Measurements from ENCODE around the gene PIBF1. TPM values are rescaled to one million over a fixed set of nuclear protein-coding genes. Genes with fewer than 3 reads are reported as not detected.
"Not testable (repeated sequence)": the region's sequence is repeated elsewhere in the genome, so short reads cannot be mapped to it uniquely, and the experiment has no call there.

PIBF1 gene
- total RNA-seq, 1 donor from 2014 or later: 32.5 TPM

DNA sequence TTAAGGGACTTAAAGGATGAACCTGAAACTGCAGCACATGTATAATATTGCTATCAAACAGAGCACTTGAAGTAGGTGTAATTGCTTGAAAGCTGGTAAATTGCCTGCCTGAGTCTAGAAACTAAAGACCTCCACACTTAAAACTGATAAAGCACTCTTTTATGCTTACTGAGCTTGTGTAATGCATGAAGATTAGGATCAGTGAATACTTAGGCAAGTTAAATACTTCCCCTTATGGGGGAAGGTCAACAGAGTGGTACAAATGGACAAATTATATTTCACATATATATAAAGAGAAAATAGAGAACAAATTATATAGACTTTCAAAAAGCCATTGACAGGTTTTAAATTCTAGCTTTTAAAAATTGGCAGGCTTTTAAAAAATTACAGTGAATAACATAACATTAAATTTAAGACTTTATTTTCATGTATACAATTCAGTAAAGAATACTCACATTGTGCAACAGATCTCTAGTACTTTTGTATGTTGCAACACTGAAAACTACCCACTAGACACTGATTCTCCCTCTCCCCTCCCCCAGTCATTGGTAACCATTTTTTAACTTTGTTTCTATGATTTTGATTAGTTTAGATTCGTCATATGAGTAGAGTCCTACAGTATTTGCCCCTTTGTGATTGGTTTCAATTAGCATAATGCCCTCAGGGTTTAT lies 23.9 kb downstream of the PIBF1 start:
- peaks cover 4% of the 10 kb centered on the region for H3K9me3 Mint-ChIP-seq
- no peak overlapping the region for H3K4me3 Mint-ChIP-seq
- TF ChIP-seq, protein P1, sequence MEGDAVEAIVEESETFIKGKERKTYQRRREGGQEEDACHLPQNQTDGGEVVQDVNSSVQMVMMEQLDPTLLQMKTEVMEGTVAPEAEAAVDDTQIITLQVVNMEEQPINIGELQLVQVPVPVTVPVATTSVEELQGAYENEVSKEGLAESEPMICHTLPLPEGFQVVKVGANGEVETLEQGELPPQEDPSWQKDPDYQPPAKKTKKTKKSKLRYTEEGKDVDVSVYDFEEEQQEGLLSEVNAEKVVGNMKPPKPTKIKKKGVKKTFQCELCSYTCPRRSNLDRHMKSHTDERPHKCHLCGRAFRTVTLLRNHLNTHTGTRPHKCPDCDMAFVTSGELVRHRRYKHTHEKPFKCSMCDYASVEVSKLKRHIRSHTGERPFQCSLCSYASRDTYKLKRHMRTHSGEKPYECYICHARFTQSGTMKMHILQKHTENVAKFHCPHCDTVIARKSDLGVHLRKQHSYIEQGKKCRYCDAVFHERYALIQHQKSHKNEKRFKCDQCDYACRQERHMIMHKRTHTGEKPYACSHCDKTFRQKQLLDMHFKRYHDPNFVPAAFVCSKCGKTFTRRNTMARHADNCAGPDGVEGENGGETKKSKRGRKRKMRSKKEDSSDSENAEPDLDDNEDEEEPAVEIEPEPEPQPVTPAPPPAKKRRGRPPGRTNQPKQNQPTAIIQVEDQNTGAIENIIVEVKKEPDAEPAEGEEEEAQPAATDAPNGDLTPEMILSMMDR (conservative IDR thresholded peaks at IDR 0.05): no peak
- H3K27ac Mint-ChIP-seq: peak overlapping the region; percentile 10
- H3K36me3 Mint-ChIP-seq: peaks cover 35% of the 10 kb centered on the region
- no peak for DNase-seq (ENCODE audit: extremely low spot score, unreplicated experiment)
- no peaks in the 10 kb centered on the region for H3K27me3 Mint-ChIP-seq
- peaks cover 14% of the 10 kb centered on the region for H3K4me1 Mint-ChIP-seq (ENCODE audit: unreplicated experiment)

DNA sequence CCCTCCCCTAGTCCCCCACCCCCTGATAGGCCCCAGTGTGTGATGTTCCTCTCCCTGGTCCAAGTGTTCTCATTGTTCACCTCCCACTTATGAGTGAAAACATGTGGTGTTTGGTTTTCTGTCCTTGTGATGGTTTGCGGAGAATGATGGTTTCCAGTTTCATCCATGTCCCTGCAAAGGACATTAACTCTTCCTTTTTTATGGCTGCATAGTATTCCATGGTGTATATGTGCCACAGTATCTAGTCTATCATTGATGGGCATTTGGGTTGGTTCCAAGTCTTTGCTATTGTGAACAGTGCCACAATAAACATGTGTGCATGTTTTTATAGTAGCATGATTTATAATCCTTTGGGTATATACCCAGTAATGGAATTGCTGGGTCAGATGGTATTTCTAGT lies 24.6 kb downstream of the PIBF1 start:
- H3K36me3 Mint-ChIP-seq: peaks cover 33% of the 10 kb centered on the region
- H3K27me3 Mint-ChIP-seq; H3K4me3 Mint-ChIP-seq; DNase-seq (ENCODE audit: extremely low spot score, unreplicated experiment); H3K9me3 Mint-ChIP-seq; H3K27ac Mint-ChIP-seq: not testable (repeated sequence)
- peaks cover 14% of the 10 kb centered on the region for H3K4me1 Mint-ChIP-seq (ENCODE audit: unreplicated experiment)

DNA sequence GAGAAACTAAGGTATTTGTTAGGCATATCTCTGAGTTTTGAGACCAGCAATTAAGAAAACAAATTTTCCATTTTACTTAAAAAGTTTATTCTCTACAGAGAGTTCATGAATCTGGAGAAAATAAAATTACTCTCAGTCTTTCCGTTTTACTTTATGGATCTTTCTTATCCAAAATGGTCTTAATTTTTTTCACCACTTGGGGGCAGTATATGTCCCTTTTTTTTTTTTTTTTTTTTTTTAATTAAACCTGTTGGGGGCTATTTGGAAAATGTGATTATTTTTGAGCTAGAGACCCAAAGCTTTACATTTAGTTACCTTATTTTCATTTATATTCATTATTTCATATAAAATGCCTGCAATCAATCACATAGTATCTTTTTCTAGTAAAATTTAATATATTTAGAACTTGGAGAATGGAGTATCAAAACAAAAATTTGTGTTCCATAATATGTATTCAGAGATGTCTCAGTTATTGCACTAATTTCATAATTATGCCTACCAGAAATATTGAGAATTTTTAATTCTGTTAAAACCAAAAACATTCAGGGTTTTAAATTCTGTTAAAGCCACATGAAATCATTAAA lies 27.1 kb downstream of the PIBF1 start:
- peaks cover 33% of the 10 kb centered on the region for H3K36me3 Mint-ChIP-seq
- no peak for DNase-seq (ENCODE audit: extremely low spot score, unreplicated experiment)
- TF ChIP-seq, protein P1 (conservative IDR thresholded peaks at IDR 0.05): peak; percentile 85
- peak overlapping the region; percentile 67 for H3K27ac Mint-ChIP-seq
- peaks cover 10% of the 10 kb centered on the region for H3K4me1 Mint-ChIP-seq (ENCODE audit: unreplicated experiment)
- H3K9me3 Mint-ChIP-seq: peaks cover 4% of the 10 kb centered on the region
- H3K27me3 Mint-ChIP-seq: no peaks in the 10 kb centered on the region
- no peak overlapping the region for H3K4me3 Mint-ChIP-seq

DNA sequence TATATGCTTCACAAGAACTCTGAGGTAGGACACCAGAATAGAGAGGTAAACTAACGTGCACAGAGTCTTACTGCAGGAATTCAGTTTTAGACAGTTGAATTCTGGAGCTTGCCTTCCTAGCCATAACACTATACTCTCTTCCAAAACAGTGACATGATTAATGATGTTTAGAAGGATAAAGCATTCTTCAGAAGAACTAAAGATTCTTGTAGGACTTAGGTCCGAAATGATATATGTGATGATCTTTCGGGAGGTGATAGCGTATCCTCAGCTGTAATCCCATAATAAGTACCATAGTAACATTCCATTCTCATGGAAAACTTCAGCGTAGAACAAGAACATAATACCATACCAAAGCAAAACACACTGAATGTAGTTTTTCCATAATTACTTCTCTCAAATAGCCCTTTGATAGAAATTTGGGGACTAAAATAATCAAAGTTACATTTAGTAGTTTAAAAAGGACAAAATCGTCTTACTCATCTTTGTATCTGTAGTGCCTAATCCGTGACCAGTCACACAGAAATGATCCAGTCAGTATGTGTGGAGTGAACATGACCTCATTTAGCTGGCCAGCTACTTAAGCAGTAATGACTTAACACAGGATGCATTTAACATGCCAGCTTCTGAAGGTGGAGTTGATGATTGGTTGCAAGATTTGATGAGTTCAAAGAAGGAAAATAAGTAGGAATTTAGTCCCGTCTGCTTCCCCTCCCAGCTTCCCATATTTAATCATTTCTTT lies 38.4 kb downstream of the PIBF1 start:
- Mint-ChIP-seq H3K27ac (no peak overlapping the region), H3K36me3 (peaks cover 34% of the 10 kb centered on the region), H3K4me3 (no peak overlapping the region), H3K9me3 (no peaks in the 10 kb centered on the region), H3K4me1 (ENCODE audit: unreplicated experiment) (no peaks in the 10 kb centered on the region), H3K27me3 (no peaks in the 10 kb centered on the region)
- no peak for DNase-seq (ENCODE audit: extremely low spot score, unreplicated experiment)
- TF ChIP-seq, protein P1 (conservative IDR thresholded peaks at IDR 0.05): no peak

DNA sequence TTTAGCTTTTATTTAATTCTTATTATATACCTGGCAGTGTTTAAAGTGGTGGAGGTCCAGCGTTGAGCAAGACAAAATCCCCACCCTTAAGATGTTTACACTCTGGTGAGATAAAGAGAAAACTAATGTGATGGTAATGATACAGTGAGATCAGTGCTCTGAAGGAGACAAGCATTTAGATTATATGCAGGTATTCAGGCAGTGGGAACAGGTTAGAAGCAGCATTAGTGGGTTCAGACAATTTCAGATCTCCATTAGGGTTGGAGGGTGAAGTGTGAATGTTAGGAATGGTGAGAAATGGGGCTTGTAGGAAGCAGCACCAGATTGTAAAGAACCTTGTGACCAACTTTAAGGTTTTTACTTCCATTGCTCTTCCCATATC lies 39.0 kb downstream of the PIBF1 start:
- no peak for DNase-seq (ENCODE audit: extremely low spot score, unreplicated experiment)
- H3K27me3 Mint-ChIP-seq: no peaks in the 10 kb centered on the region

More for the DNA sequence above, 39.0 kb downstream of the PIBF1 start:
- no peaks in the 10 kb centered on the region for H3K9me3 Mint-ChIP-seq
- TF ChIP-seq, protein P1 (conservative IDR thresholded peaks at IDR 0.05): no peak
- no peaks in the 10 kb centered on the region for H3K4me1 Mint-ChIP-seq (ENCODE audit: unreplicated experiment)
- no peak overlapping the region for H3K27ac Mint-ChIP-seq
- H3K36me3 Mint-ChIP-seq: peaks cover 34% of the 10 kb centered on the region
- no peak overlapping the region for H3K4me3 Mint-ChIP-seq

All from type B pancreatic cell (in vitro differentiated cells).